Panc1 (cell line): ENCODE data around the gene SLC9A8. TPM values are rescaled to one million over a fixed set of nuclear protein-coding genes. Genes with fewer than 3 reads are reported as not detected.

Experiments
- ATAC-seq: fragments of 200-7000 bp; cut with Tn5 transposase; 2 replicates; pipeline ENCODE4 v1.9.1; 2020; ENCODE audit warnings: mild to moderate bottlenecking, moderate library complexity
- BruUV-seq: library from RNA; stranded (reverse); fragments of 400-500 nt; replicated peaks from 2 replicates; lab custom pipeline; 2021; lab: Mats Ljungman, UMichigan
- CTCF ChIA-PET: fragments of 300-600 bp; sonication (Branson Sonifier 250); formaldehyde crosslinking; loops from one replicate; lab custom pipeline; 2022; ENCODE audit warnings: antibody characterized with exemption; lab: Charles Lee
- POLR2A ChIA-PET: fragments of 300-600 bp; sonication (Branson Sonifier 250); formaldehyde crosslinking; loops from one replicate; lab custom pipeline; 2022; ENCODE audit warnings: antibody characterized with exemption; lab: Charles Lee
- DNase-seq: peaks from one replicate; pipeline ENCODE4 v3.0.0-alpha.2; 2010; ENCODE audit warnings: low read depth, low spot score
- H3K27ac ChIP-seq: 2 replicates; pipeline ENCODE4 v1.5.1; 2011; ENCODE audit warnings: mild to moderate bottlenecking, low read length, inconsistent platforms
- H3K27me3 ChIP-seq: fragments of 200-500 bp; sonication (Bioruptor generic); 2 replicates; pipeline ENCODE4 v1.6.0; 2014; ENCODE audit warnings: low read length, inconsistent platforms; ENCODE audit not compliant: control insufficient read depth, insufficient read depth
- H3K36me3 ChIP-seq: fragments of 200-500 bp; sonication (Bioruptor generic); 2 replicates; pipeline ENCODE4 v1.5.1; 2014; ENCODE audit warnings: inconsistent platforms, mild to moderate bottlenecking, low read length, moderate library complexity; ENCODE audit not compliant: control insufficient read depth, insufficient read depth
- H3K4me1 ChIP-seq: 2 replicates; pipeline ENCODE4 v1.5.1; 2011; ENCODE audit warnings: inconsistent platforms, mild to moderate bottlenecking, low read length, moderate library complexity; ENCODE audit not compliant: control insufficient read depth, insufficient read depth
- H3K4me3 ChIP-seq, 2 experiments: 2 replicates each; pipeline ENCODE4 v1.5.1; 2011 to 2012; ENCODE audit warnings: low read depth in 2 of 2, low read length in 2 of 2, mild to moderate bottlenecking in 2 of 2, inconsistent platforms in 1 of 2, moderate library complexity in 1 of 2
- H3K9me3 ChIP-seq: fragments of 200-500 bp; sonication (Bioruptor generic); 2 replicates; pipeline ENCODE4 v1.5.1; 2014; ENCODE audit warnings: low read depth, mild to moderate bottlenecking, inconsistent platforms, low read length, moderate library complexity; ENCODE audit not compliant: control insufficient read depth, insufficient read depth
- CTCF ChIP-seq: fragments of 450-650 bp; IDR thresholded peaks from 2 replicates; pipeline ENCODE4 v1.5.1; 2017; ENCODE audit warnings: mild to moderate bottlenecking
- POLR2AphosphoS5 ChIP-seq: IDR thresholded peaks from 2 replicates; pipeline ENCODE4 v1.6.1; 2012; ENCODE audit warnings: mild to moderate bottlenecking, low read depth, low read length, moderate library complexity
- REST ChIP-seq, 2 experiments: IDR thresholded peaks; 2 replicates each; pipeline ENCODE4 v1.6.1; 2011 to 2012; ENCODE audit warnings: low read depth in 2 of 2, control low read depth in 1 of 2, low read length in 1 of 2, mild to moderate bottlenecking in 1 of 2, moderate library complexity in 1 of 2; ENCODE audit not compliant: insufficient read depth in 1 of 2
- SIN3A ChIP-seq: IDR thresholded peaks from 2 replicates; pipeline ENCODE4 v1.6.1; 2012; ENCODE audit warnings: low read depth, mild to moderate bottlenecking, low read length, moderate library complexity, borderline replicate concordance; ENCODE audit not compliant: insufficient read depth
- TCF7L2 ChIP-seq: IDR thresholded peaks from 2 replicates; pipeline ENCODE4 v1.6.1; 2011; ENCODE audit warnings: mild to moderate bottlenecking, low read depth, low read length, inconsistent platforms
- in situ Hi-C: cut with HindIII; loops from 2 replicates; pipeline ENCODE4 v1.10.0; 2016; ENCODE audit warnings: low sequenced_read_pairs, low pct_unique_long_range_greater_than_20kb
- intact Hi-C: fragments of 100-400 bp; cut with micrococcal nuclease; formaldehyde crosslinking; loops from one replicate; pipeline ENCODE4 v1.10.0; 2022; ENCODE audit not compliant: unreplicated experiment
- total RNA-seq: library from RNA; stranded (reverse); gene quantifications from one replicate; pipeline ENCODE4 v1.2.1, GENCODE V29; 2021; ENCODE audit not compliant: unreplicated experiment

Gene SLC9A8
- total RNA-seq, 1 experiment from 2014 or later, result 6.7 TPM

- peaks cover 3% of the 10 kb centered on the region; the same call in 1 of the 2 replicates for H3K36me3 ChIP-seq
- peaks cover 15% of the 10 kb centered on the region for H3K4me1 ChIP-seq
- no peaks in the 10 kb centered on the region for H3K27me3 ChIP-seq
- BruUV-seq, result TSS peak; percentile 94
- peak; percentile 81 for DNase-seq
- in situ Hi-C loops (no loop called here), intact Hi-C loops (no loop called here)
- POLR2A ChIA-PET, result no interaction called here
- ATAC-seq, result peak; percentile 95
- TF ChIP-seq REST (IDR thresholded peaks at IDR 0.05; ENCODE audit: insufficient read depth in 1 of 2, low read depth in 2 of 2, low read length in 1 of 2) (no peak), CTCF (no peak), SIN3A (0 out of 2 replicates have a peak, but pooled peaks have one; percentile 40), POLR2AphosphoS5 (peak; percentile 50), TCF7L2 (peak; percentile 18; the same call in 1 of the 2 replicates)
- CTCF ChIA-PET, result interaction anchor here (0.9 kb wide), 1 partner anchor 156 kb away, joined by 3 read pairs; no protein-coding TSS in a partner anchor
- H3K27ac ChIP-seq, result peak within 1 kb of the TSS; percentile 95
- H3K9me3 ChIP-seq, result no peaks in the 10 kb centered on the region
- H3K4me3 ChIP-seq, result peak within 1 kb of the TSS; percentile 76 to 89
These were observed 102.9 kb downstream of the SLC9A8 start, which contains the start of gene SPATA2 for GRCh38 chr20:49915380-49916145. Gene SPATA2, minus strand, starts transcription at chr20:49915529. Its CDS starts 7,039 bp downstream, at chr20:49908490.

GRCh38 chr20:49916146-49917002 is 103.7 kb downstream of the SLC9A8 start:
- in situ Hi-C loops (no loop called here), intact Hi-C loops (no loop called here)
- no peaks in the 10 kb centered on the region for H3K9me3 ChIP-seq
- H3K4me3 ChIP-seq, result peak overlapping the region; percentile 76 to 89
- peaks cover 15% of the 10 kb centered on the region for H3K4me1 ChIP-seq
- POLR2A ChIA-PET, result interaction anchor here (0.7 to 0.8 kb wide), 2 partner anchors 13 to 19 kb away, joined by 10 to 12 read pairs; no protein-coding TSS in a partner anchor
- BruUV-seq, result no TSS peak
- peak overlapping the region; percentile 95 for H3K27ac ChIP-seq
- CTCF ChIA-PET, result interaction anchor here (0.9 kb wide), 1 partner anchor 155 kb away, joined by 3 read pairs; no protein-coding TSS in a partner anchor
- peaks cover 3% of the 10 kb centered on the region; the same call in 1 of the 2 replicates for H3K36me3 ChIP-seq
- ATAC-seq (peak; percentile 24; the same call in 1 of the 2 replicates), DNase-seq (no peak)
- H3K27me3 ChIP-seq, result no peaks in the 10 kb centered on the region
- 0 out of 2 replicates have a peak, but pooled peaks have one; percentile 1 for TF ChIP-seq POLR2AphosphoS5
- no peak for TF ChIP-seq SIN3A
- no peak for TF ChIP-seq REST (IDR thresholded peaks at IDR 0.05; ENCODE audit: insufficient read depth in 1 of 2, low read depth in 2 of 2, low read length in 1 of 2)
